ENCODE results near the gene C9orf50.

- TF ChIP-seq CTCF (IDR thresholded peaks at IDR 0.05; ENCODE audit: insufficient read depth, low read length, poor library complexity, severe bottlenecking) (no peak), EZH2phosphoT487 (conservative IDR thresholded peaks at IDR 0.05; ENCODE audit: low read length) (no peak)
Observed at GRCh38 chr9:129661029-129661428, 40.1 kb upstream of the C9orf50 start.

Data from SU-DHL-6 (cell line).